ENCODE measurements around the gene CFAP65. TPM values are rescaled to one million over a fixed set of nuclear protein-coding genes. Genes with fewer than 3 reads are reported as not detected.

CFAP65 gene
- total and polyA plus RNA-seq, 2 of the 4 experiments (the other 2 are of a cell fraction): not detected

DNA sequence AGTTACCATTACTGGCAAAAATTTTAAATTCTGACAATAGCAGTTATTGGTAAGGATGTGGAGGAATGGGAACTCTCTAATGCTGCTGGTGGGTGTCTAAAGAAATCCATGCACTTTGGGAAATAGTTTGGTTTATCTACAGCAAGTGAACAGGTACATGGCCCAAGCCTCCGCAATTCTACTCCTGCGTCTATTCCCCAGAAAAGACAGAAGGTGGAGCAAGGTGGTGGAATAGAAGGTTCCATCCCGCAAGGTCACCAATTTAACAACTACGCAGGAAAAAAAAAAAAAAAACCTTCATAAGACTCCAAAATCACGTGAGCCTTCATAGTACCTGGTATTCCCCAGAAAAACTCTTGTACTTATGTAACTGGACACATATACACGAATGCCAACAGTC is 6.5 kb downstream of the CFAP65 start:
- Histone ChIP-seq H3K18ac (ENCODE audit: low read depth, low read length) (no peak overlapping the region), H2BK5ac (ENCODE audit: low read depth, low read length, poor library complexity, severe bottlenecking) (no peak overlapping the region), H4K91ac (ENCODE audit: insufficient read depth, low read depth, low read length) (no peak overlapping the region), H3K27me3 (ENCODE audit: control insufficient read depth, insufficient read depth, low read length) (peaks cover 45% of the 10 kb centered on the region), H3K79me1 (ENCODE audit: low read depth in 1 of 2, low read length in 2 of 2) (no peaks in the 10 kb centered on the region), H4K5ac (ENCODE audit: low read depth, low read length) (no peak overlapping the region), H2BK120ac (ENCODE audit: low read depth, low read length) (no peak overlapping the region), H3K23ac (ENCODE audit: low read depth, low read length) (no peak overlapping the region), H4K20me1 (ENCODE audit: insufficient read depth, low read length) (0 out of 2 replicates have a peak, but pooled peaks cover 3% of the 10 kb centered on the region), H2AK5ac (ENCODE audit: low read depth, low read length) (no peak overlapping the region), H3K4ac (ENCODE audit: low read depth, low read length) (no peak overlapping the region), H2AFZ (replicated peaks; ENCODE audit: low read length, poor library complexity) (no peak overlapping the region), H3K36me3 (ENCODE audit: control insufficient read depth, insufficient read depth, low read length) (no peaks in the 10 kb centered on the region), H3K27ac (ENCODE audit: insufficient read depth, low read length) (no peak overlapping the region), H3K9ac (ENCODE audit: low read depth, low read length) (no peak overlapping the region), H4K8ac (ENCODE audit: low read depth in 2 of 2, low read length in 2 of 2) (no peak overlapping the region), H3K4me3 (ENCODE audit: insufficient read depth, low read depth, low read length) (no peak overlapping the region), H2AK9ac (replicated peaks; ENCODE audit: low read depth, low read length, poor library complexity) (no peak overlapping the region), H3K56ac (ENCODE audit: extremely low read depth, insufficient read depth, low read length) (no peak overlapping the region), H3K9me1 (ENCODE audit: insufficient read depth, low read length) (no peaks in the 10 kb centered on the region), H3K14ac (replicated peaks; ENCODE audit: low read depth, low read length) (no peak overlapping the region), H3K4me2 (ENCODE audit: low read depth, low read length) (no peak overlapping the region), H2BK15ac (ENCODE audit: low read depth, low read length) (no peak overlapping the region), H2BK20ac (ENCODE audit: low read depth, low read length) (no peak overlapping the region), H3K9me3 (ENCODE audit: control insufficient read depth, insufficient read depth, low read length) (no peaks in the 10 kb centered on the region), H3K4me1 (ENCODE audit: control insufficient read depth, insufficient read depth, low read length) (no peaks in the 10 kb centered on the region)
- no CpG with 5 or more reads among the region's 6 CpGs for WGBS, 2 experiments (ENCODE audit: extremely low coverage in 2 of 2, insufficient read length in 1 of 2)
- POLR2A ChIA-PET (ENCODE audit: unreplicated experiment): no interaction called here
- intact Hi-C loops (cut with micrococcal nuclease): no loop called here
- no TSS peak for BruUV-seq (replicated peaks)
- DNase-seq (no peak), ATAC-seq (ENCODE audit: low read depth) (no peak)
- dilution Hi-C loops (cut with HindIII; ENCODE audit: low sequenced_read_pairs, unreplicated experiment): no loop called here
- in situ Hi-C loops (cut with MboI; ENCODE audit: low sequenced_read_pairs): no loop called here
- CTCF ChIA-PET: interaction anchor here (0.6 kb wide), 1 partner anchor 84 kb away, joined by 4 read pairs; no protein-coding TSS in a partner anchor
- no peak for TF ChIP-seq NFE2L2 (IDR thresholded peaks at IDR 0.05; ENCODE audit: low read depth, low read length)
- TF ChIP-seq FOS (IDR thresholded peaks at IDR 0.05; ENCODE audit: low read depth, low read length): no peak
- TF ChIP-seq, protein P1, sequence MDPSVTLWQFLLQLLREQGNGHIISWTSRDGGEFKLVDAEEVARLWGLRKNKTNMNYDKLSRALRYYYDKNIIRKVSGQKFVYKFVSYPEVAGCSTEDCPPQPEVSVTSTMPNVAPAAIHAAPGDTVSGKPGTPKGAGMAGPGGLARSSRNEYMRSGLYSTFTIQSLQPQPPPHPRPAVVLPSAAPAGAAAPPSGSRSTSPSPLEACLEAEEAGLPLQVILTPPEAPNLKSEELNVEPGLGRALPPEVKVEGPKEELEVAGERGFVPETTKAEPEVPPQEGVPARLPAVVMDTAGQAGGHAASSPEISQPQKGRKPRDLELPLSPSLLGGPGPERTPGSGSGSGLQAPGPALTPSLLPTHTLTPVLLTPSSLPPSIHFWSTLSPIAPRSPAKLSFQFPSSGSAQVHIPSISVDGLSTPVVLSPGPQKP (IDR thresholded peaks at IDR 0.05; ENCODE audit: borderline replicate concordance, low read depth, low read length): no peak
- TF ChIP-seq CHD1 (IDR thresholded peaks at IDR 0.05; ENCODE audit: low read depth, low read length): no peak
- no peak for TF ChIP-seq MAZ (IDR thresholded peaks at IDR 0.05; ENCODE audit: borderline replicate concordance, low read depth, low read length)
- TF ChIP-seq SMC3 (IDR thresholded peaks at IDR 0.05; ENCODE audit: low read depth, low read length): no peak
- no peak for TF ChIP-seq RFX5 (IDR thresholded peaks at IDR 0.05; ENCODE audit: low read depth, low read length)
- TF ChIP-seq, protein P2, sequence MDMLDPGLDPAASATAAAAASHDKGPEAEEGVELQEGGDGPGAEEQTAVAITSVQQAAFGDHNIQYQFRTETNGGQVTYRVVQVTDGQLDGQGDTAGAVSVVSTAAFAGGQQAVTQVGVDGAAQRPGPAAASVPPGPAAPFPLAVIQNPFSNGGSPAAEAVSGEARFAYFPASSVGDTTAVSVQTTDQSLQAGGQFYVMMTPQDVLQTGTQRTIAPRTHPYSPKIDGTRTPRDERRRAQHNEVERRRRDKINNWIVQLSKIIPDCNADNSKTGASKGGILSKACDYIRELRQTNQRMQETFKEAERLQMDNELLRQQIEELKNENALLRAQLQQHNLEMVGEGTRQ (IDR thresholded peaks at IDR 0.05; ENCODE audit: low read depth, low read length): no peak

All from IMR-90 (cell line).